Measurements from ENCODE around the gene TMEM217.

The TMEM217 gene

DNA sequence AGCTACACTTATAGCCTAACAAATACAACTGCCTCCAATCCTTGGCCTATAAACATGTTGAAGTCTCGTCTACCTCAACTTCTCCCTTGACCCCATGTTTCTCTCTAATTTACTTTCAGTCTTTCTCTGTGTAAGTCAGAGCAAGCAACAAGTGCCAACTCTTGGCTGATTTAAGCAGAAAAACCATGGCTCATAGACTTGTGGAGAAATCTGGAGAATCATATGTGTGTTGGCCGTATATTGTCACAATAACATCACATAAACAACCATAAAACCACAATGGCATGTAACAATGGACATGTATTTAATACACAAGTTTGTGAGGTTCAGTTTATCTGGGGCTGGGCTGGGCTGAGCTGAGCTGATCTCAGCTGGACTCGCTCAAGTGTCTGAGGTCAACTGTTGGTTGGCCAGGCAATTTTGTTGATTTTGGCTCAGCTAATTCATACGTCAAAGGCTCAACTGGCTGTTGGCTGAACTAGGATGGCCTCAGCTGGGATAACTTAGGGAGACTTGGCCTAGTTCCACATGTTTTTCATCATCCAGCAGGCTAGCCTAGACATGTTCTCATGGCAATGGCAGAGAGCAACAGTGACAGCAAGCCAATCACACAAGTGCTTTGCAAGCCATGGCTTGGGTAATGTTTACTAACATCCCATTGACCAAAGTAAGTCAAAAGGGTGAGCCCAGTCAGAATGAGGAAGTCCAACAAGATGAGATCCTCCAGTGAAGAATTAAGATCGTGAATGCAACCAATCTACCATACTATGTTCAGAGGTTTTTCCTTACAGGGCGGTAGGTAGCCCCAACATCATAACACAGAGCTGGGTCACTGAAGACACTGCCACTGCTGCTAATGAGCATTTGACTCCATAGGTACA, 13.3 kb downstream of the TMEM217 start:
- Histone ChIP-seq H3K4me1 (ENCODE audit: insufficient read depth, low read length, severe bottlenecking) (peaks cover 9% of the 10 kb centered on the region), H3K36me3 (ENCODE audit: insufficient read depth, low read length) (no peaks in the 10 kb centered on the region), H3K27me3 (ENCODE audit: insufficient read depth, low read length) (peaks cover 6% of the 10 kb centered on the region; the same call in 1 of the 2 replicates), H3K9me2 (ENCODE audit: low read depth, low read length) (no peaks in the 10 kb centered on the region), H3F3A (ENCODE audit: insufficient read depth, low read length) (no peaks in the 10 kb centered on the region), H3K9ac (ENCODE audit: low read length) (no peak overlapping the region), H3K79me2 (ENCODE audit: insufficient read depth, low read length) (no peaks in the 10 kb centered on the region), H3K4me2 (ENCODE audit: low read length) (no peak overlapping the region), H3K4me3 (ENCODE audit: low read depth, low read length, poor library complexity, severe bottlenecking) (no peak overlapping the region), H3K27ac (ENCODE audit: low read depth, low read length, poor library complexity, severe bottlenecking) (no peak overlapping the region), H2AFZ (ENCODE audit: low read length) (no peak overlapping the region), H4K20me1 (ENCODE audit: insufficient read depth, low read length) (no peaks in the 10 kb centered on the region), H3K9me3 (ENCODE audit: low read length) (no peaks in the 10 kb centered on the region)
- no peak for TF ChIP-seq EZH2 (IDR thresholded peaks at IDR 0.05; ENCODE audit: borderline replicate concordance, low read length)
- TF ChIP-seq, protein P1, sequence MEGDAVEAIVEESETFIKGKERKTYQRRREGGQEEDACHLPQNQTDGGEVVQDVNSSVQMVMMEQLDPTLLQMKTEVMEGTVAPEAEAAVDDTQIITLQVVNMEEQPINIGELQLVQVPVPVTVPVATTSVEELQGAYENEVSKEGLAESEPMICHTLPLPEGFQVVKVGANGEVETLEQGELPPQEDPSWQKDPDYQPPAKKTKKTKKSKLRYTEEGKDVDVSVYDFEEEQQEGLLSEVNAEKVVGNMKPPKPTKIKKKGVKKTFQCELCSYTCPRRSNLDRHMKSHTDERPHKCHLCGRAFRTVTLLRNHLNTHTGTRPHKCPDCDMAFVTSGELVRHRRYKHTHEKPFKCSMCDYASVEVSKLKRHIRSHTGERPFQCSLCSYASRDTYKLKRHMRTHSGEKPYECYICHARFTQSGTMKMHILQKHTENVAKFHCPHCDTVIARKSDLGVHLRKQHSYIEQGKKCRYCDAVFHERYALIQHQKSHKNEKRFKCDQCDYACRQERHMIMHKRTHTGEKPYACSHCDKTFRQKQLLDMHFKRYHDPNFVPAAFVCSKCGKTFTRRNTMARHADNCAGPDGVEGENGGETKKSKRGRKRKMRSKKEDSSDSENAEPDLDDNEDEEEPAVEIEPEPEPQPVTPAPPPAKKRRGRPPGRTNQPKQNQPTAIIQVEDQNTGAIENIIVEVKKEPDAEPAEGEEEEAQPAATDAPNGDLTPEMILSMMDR (IDR thresholded peaks at IDR 0.05; ENCODE audit: low read length): no peak

DNA sequence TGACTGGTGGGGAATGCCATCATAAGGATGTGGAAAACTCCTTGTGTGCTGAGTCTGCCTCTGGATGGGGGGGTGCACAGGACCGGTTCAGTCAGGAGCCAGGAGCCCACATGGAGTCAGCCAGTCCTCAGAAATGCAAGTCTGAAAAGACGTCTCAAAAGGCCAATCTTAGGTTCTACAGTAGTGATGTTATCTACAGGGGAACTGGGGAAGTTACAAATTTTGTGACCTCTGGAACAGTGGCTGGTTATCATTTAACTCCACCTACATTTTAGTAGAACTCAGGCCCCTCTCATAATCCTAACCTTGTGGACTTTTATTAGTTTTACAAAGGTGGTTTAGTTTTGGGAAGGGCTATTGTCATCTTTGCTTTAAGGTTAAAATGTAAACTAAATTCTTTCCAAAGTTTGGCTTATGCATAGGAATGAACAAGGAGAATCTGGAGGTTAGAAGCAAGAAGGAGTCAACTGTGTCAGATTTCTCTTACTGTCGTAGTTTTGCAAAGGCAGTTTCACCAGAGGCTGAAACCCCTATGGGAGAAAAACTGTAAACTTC, 14.1 kb downstream of the TMEM217 start:
- Histone ChIP-seq H3K9me3 (ENCODE audit: low read length) (no peaks in the 10 kb centered on the region), H3K4me3 (ENCODE audit: low read depth, low read length, poor library complexity, severe bottlenecking) (no peak overlapping the region), H3K27me3 (ENCODE audit: insufficient read depth, low read length) (peaks cover 6% of the 10 kb centered on the region; the same call in 1 of the 2 replicates), H2AFZ (ENCODE audit: low read length) (no peak overlapping the region), H3K4me1 (ENCODE audit: insufficient read depth, low read length, severe bottlenecking) (peaks cover 12% of the 10 kb centered on the region), H3K79me2 (ENCODE audit: insufficient read depth, low read length) (no peaks in the 10 kb centered on the region), H3K36me3 (ENCODE audit: insufficient read depth, low read length) (no peaks in the 10 kb centered on the region), H3K4me2 (ENCODE audit: low read length) (no peak overlapping the region), H3F3A (ENCODE audit: insufficient read depth, low read length) (no peaks in the 10 kb centered on the region), H4K20me1 (ENCODE audit: insufficient read depth, low read length) (no peaks in the 10 kb centered on the region), H3K9me2 (ENCODE audit: low read depth, low read length) (no peaks in the 10 kb centered on the region), H3K9ac (ENCODE audit: low read length) (no peak overlapping the region), H3K27ac (ENCODE audit: low read depth, low read length, poor library complexity, severe bottlenecking) (no peak overlapping the region)
- TF ChIP-seq, protein P1 (IDR thresholded peaks at IDR 0.05; ENCODE audit: low read length): no peak
- no peak for TF ChIP-seq EZH2 (IDR thresholded peaks at IDR 0.05; ENCODE audit: borderline replicate concordance, low read length)

DNA sequence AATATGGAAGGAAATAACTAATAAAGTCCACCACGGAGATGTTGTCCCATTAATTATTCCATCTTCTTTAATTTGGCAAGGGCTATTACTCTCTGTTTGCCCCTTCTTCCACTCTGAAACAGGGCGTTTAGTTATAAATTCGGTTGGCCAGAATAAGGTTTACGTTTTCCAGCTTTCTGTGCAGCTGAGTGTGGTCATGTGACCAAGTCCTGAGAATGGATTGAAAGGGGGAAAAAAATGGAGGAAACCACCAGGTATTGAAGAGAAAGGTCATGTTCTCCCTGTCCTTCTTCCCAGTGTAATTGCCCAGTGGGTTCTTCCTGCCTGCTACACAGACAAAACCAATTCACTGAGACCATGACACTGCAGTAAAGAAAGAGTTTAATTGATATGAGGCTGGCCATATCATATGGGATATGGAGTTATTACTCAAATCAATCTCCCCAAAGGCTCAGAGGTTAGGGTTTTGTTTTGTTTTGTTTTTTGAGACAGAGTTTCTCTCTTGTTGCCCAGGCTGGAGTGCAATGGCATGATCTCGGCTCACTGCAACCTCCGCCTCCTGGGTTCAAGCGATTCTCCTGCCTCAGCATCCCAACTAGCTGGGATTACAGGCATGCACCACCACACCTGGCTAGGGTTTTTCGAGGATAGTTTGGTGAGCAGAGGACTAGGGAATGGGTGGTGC, 14.7 kb downstream of the TMEM217 start:
- no peak overlapping the region for H3K4me3 ChIP-seq (ENCODE audit: low read depth, low read length, poor library complexity, severe bottlenecking)
- peaks cover 6% of the 10 kb centered on the region; the same call in 1 of the 2 replicates for H3K27me3 ChIP-seq (ENCODE audit: insufficient read depth, low read length)
- no peaks in the 10 kb centered on the region for H3K9me3 ChIP-seq (ENCODE audit: low read length)
- H3K4me2 ChIP-seq (ENCODE audit: low read length): no peak overlapping the region
- H3K27ac ChIP-seq (ENCODE audit: low read depth, low read length, poor library complexity, severe bottlenecking): no peak overlapping the region
- no peaks in the 10 kb centered on the region for H3F3A ChIP-seq (ENCODE audit: insufficient read depth, low read length)
- H3K4me1 ChIP-seq (ENCODE audit: insufficient read depth, low read length, severe bottlenecking): peaks cover 12% of the 10 kb centered on the region
- no peak overlapping the region for H3K9ac ChIP-seq (ENCODE audit: low read length)
- no peaks in the 10 kb centered on the region for H3K79me2 ChIP-seq (ENCODE audit: insufficient read depth, low read length)
- no peak overlapping the region for H2AFZ ChIP-seq (ENCODE audit: low read length)
- no peaks in the 10 kb centered on the region for H3K36me3 ChIP-seq (ENCODE audit: insufficient read depth, low read length)
- TF ChIP-seq EZH2 (IDR thresholded peaks at IDR 0.05; ENCODE audit: borderline replicate concordance, low read length): no peak
- TF ChIP-seq, protein P1 (IDR thresholded peaks at IDR 0.05; ENCODE audit: low read length): no peak
- no peaks in the 10 kb centered on the region for H4K20me1 ChIP-seq (ENCODE audit: insufficient read depth, low read length)
- no peaks in the 10 kb centered on the region for H3K9me2 ChIP-seq (ENCODE audit: low read depth, low read length)

Measured in OCI-LY1 (cell line).